HL-60 (cell line): ENCODE measurements around the gene NUTM2A.
"Not testable (repeated sequence)": the region's sequence is repeated elsewhere in the genome, so short reads cannot be mapped to it uniquely, and the experiment has no call there.

ENCODE experiments used
- CTCF ChIP-seq: IDR thresholded peaks from one replicate; pipeline ENCODE4 v1.5.1; 2011; ENCODE audit warnings: low read length, control low read depth, inconsistent platforms; ENCODE audit not compliant: insufficient read depth
- GABPA ChIP-seq: IDR thresholded peaks from 2 replicates; pipeline ENCODE4 v1.6.1; 2012; ENCODE audit warnings: low read depth
- POLR2AphosphoS5 ChIP-seq: IDR thresholded peaks from 2 replicates; pipeline ENCODE4 v1.6.1; 2012; ENCODE audit warnings: low read depth
- REST ChIP-seq: IDR thresholded peaks from 2 replicates; pipeline ENCODE4 v1.6.1; 2012; ENCODE audit warnings: low read depth; ENCODE audit not compliant: insufficient replicate concordance
- SPI1 ChIP-seq: IDR thresholded peaks from 2 replicates; pipeline ENCODE4 v1.6.1; 2012; ENCODE audit warnings: low read depth, mild to moderate bottlenecking, borderline replicate concordance

- not testable (repeated sequence) for TF ChIP-seq CTCF, REST, SPI1, GABPA, POLR2AphosphoS5
Measured at GRCh38 chr10:87237244-87237643, 12.0 kb downstream of the NUTM2A start.
